ENCODE data around the gene CYP19A1.
"Not testable (repeated sequence)": the region's sequence is repeated elsewhere in the genome, so short reads cannot be mapped to it uniquely, and the experiment has no call there.

Gene CYP19A1

DNA sequence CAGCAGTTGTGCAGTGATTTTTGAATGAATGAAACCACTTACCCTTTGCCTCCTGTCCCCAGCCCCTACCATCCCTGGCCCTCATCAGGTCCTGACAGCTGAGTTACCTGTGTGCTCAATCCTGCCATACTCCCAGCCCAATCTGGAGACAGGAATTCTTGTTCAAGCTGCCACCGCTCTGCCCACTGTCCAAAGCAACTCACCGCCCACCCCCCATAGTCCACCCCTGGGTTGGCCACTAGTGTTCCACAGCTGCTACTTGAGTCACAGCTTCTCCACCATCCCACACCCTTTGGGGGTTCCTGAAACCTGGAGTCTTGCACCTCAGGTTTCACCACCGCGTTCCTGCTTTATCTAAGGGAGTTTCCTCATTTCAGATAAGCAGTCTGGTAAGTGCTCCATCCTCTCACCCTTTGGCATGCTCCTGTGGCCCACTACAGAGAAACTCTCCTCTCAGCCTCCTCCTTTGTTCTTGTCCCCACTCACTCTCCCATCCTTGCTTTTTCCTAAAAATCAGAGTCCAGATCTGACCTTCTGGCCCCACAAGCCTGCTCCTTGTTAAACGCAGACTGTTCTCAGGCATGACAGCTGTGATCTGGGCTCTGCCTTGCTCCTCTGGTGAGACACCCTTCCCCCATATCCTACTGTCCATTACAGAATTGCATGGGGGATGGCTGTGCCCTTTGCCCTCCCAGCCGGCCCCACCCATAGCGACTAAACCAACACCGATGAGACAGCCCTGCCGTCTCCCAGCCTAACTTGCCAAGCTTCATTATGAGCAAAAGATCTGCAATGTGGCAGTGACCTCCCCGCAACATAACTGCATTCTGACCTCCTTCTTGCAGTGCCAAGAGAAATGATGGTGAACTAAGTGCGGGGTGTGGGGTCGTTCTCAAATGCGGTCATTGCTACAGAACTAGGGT lies 50.0 kb downstream of the CYP19A1 start:
- DNase-seq = peak; percentile 14

DNA sequence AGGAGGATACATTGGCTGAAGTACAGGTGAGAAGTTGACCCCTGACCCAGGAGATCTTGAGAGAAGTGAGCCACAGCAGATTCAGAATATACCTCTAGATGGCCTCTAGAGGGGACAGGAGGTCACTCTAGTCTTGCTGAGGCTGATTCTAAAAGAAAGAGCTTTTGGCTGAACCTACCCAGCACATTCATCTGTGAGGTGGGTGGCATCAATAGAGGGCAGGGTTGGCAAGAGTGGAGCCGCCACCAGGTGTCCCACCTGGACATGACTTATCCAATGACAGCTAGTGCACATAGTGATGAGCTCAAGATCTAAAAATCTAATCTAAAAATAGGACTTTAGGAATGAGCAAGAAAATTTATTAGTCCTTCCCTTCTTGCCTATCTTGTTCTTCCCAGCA lies 51.6 kb downstream of the CYP19A1 start:
- DNase-seq = peak; percentile 49

DNA sequence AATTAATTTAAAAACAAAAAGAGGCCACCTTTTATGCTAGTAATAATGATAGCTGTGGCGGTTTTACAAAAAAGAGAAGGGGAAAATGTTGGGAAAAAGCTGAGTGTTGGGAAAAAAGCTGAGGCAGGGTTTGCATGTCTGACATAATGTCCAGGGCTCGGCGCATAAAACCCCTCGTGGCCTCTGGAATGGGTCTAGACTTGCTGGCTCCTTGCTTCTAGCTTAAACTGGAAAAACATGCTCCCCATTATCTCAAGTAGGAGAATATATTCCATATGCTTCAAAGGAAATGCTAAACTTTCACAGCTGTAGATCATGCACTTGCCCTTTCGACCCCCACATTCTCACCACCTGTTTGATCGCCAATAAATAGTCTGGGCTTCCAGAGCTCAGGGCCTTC lies 53.0 kb downstream of the CYP19A1 start:
- DNase-seq = no peak

DNA sequence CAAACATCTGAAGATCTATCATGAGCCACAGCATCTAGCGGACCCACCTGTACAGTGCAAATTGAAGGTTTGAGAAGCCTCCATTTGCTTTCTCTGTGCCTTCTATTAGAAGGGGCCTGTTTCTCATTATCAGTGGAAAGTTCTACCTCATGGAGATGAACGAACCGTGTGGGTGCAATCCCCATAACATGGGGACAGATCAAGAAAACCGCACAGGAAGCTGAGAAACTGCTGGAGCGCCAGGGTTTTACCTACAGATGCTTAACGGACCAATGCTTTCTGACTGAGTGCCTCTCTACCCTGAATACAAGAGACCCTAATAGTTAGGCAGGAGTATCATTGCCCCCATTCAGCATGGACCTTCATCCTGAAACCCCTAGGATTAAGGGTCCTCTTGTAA lies 53.5 kb downstream of the CYP19A1 start:
- no peak for DNase-seq

DNA sequence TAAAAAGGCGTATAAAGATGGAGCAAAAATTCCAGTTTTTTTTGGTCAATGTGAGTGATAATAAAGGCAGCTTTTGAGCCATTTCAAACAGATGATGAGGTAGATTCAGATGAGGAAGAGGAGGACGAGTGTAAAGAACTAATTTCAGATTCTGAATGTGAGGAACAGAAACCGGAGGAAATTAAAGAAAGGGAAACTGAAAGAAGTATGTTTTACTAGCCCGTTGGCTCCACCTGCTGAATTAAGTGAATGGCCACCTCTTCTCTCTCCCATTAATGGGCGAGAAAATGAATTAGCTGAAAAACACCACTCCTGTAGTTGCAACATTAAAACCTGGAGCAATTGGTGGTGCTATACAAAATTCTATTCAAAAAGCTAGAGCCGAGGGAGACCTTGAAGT lies 55.4 kb downstream of the CYP19A1 start:
- DNase-seq = no peak

DNA sequence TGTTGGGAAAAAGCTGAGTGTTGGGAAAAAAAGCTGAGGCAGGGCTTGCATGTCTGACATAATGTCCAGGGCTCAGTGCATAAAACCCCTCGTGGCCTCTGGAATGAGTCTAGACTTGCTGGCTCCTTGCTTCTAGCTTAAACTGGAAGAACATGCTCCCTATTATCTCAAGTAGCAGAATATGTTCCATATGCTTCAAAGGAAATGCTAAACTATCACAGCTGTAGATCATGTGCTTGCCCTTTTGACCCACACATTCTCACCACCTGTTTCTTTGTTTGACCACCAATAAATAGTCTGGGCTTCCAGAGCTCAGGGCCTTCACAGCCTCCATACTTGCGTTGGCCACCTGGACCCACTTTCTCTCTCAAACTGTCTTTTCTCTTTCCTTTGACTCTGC lies 56.2 kb downstream of the CYP19A1 start:
- DNase-seq = peak; percentile 45

DNA sequence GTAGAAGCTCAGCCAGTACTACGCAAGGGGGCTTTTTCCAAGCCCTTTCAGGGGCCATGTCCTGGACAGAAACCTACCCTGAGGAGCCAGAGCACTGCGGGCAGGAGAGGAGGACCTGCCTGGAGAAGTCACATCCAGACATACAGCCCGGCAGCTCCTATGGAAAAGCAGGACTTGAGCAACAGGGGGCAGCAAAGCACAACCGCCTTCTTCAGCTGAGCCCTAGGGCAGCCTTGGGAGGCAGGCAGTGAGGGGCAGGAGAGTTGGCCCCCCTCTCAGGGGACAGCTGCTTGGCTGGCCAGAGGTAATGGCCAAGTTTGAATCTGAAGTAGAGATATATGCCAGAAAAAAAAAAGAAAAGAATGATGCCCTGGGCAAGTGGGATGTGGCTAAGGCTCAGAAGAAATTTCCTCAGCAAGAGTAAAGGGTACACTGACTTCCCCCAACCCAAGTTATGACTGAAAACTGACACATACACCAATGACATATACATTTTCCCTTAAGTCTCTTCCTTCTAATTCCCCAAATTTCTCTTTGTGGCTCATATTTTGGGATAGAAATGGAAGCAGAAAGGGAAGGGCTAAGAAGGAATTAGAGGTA lies 56.9 kb downstream of the CYP19A1 start:
- peak; percentile 64 for DNase-seq

DNA sequence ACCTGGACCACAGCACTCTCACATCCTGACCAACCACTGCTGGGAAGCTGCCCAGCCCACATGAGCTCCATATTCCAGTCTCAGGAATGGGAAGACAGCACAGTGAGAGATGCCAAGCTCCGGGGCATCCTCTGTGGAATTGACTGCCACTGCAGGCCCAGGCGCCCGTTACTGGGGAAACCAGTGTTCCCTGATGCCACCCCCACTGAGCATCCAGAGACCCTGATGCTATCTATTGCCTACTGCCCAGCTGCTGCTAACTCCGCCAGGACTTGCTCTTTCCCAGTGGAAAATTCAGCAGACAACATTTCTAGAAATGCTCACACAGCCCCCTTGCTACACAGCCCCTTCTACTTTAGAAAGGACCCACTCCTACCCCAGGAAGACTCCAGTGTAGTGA lies 57.6 kb downstream of the CYP19A1 start:
- no peak for DNase-seq

DNA sequence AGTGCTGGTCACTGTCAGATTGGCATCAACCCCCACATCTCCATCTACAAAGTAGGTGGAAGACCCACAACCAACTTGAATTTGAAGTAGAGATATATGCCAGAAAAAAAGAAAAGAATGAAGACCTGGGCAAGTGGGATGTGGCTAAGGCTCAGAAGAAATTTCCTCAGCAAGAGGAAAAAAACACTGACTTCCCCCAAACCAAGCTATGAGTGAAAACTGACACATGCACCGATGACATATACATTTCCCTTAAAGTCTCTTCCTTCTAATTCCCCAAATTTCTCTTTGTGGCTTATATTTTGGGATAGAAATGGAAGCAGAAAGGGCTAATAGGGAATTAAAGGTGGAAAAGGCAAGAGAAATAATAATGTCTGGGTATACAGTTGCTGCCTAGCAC lies 59.0 kb downstream of the CYP19A1 start:
- no peak for DNase-seq

DNA sequence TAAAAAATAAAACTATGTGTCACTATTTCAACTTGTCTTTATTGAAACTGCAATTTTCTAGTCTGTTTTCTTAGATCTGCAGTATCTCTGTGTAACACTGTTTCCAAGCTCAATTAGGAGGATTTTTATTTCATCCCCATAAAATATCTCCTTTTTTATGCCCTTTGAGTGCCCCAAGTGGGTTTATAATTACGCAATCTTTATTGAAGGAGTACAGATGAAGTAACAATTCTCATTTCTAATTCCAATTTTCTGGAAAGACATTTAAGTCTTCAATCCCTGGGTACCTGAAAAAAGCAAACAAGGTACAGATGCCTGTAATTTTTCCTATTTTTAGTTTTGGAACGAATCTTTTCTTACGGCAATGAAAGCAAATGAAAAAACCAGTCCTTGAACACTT lies 61.3 kb downstream of the CYP19A1 start:
- no peak for DNase-seq

DNA sequence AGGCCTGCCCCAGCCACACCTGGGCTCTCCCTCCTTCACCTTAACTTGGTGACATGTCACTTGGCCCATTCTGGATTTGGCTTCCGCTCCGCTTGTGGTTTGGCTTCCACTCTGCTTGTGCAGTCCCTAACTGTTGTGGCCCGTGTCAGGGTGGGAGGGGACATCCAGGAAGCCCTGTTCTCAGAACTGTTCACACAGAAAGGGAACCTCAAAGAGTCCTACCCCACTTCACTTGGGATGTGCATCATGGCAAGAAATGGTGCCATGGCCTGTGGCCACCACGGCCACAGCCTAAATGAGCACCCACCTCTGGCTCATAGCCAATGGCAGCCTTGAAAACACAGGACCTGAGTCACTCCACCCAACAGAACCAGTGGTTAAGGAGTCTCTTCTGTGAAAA lies 63.4 kb downstream of the CYP19A1 start:
- no peak for DNase-seq

DNA sequence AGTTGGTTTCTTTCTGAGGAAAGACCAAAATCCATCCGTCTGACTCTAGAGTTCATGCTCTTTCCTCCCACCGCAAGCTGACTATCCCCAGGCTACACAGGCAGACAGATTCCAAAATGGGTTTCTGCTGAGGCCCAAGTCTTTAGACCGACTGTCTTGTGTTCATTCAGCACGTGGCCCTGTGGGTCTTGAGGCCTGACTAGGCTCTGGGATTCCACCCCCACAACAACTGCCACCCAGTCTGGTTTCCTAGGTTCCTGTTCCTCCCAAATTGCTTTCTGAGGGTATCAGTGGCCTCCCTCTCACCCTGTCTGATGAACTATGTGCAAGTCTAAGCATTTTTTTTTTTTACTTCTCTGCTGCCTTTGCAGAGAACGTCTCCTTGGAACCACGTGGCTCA lies 67.7 kb downstream of the CYP19A1 start:
- no peak for DNase-seq

DNA sequence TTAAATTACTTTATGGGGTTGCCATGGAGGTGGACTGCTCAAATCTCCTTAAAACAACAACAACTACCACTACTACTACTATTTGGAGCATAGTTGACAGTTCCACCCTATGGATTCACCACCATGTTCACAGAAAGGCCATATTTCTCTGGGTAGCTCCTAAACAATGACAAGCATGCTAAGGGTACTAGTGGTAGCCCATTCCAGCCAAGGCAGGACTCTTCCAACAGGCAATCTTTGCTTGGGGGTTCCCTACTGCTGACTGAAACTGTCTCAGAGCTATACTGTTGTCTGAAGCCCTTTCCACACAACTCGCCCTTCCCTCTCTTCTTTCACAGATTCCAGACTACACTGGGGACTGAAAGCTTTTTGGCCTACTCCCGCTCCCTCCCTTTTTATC lies 68.9 kb downstream of the CYP19A1 start:
- DNase-seq = no peak

DNA sequence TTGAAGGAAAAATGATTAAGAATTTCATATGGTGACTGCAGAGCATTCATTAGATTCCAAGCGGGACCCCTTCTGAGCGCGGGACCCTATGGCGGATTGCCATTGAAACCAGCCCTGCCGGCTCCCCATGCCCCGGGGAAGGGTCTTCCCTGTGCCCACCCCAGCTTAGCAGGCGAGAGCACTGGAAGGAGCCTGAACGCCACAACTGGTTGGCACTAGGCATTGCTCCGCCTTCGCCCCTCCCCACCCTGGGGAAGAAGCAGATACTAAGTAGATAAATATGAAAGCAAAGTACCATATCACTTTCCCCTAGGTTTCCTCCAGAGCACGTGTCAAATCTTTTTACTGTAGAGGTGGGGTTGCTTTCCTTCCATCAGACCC lies 70.7 kb downstream of the CYP19A1 start:
- peak; percentile 20 for DNase-seq

DNA sequence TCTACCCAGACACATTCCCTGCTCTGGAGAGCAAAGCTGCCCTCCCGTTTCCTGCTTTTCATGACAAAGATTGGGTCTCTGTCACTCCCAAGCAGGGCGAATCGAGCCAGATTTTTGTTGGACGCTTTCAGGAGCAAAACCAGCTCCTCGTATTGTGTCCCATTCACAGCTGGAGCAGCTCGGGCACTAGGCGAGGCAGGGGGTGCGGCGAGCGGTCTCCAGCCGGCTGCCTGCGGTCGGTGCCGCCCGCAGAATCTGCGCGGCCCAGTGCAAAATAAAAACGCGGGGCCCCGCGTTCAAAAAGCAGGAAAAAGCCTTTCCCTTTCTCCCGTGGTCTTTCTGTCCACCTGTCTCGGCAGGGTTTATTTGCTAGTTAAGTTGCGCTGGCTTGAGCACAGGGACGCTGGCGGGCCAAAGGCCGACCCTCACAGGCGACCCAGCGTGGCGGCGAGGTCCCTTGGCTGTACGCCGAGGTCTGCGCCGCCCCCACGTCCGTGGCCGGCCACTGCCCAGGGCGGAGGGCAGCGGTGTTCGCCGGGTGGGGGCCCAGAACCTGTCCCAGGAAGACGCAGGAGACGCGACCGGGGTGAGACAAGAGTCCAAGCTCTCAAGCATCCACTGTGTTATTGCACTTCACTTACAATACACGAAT lies 71.2 kb downstream of the CYP19A1 start:
- DNase-seq = peak; percentile 28

DNA sequence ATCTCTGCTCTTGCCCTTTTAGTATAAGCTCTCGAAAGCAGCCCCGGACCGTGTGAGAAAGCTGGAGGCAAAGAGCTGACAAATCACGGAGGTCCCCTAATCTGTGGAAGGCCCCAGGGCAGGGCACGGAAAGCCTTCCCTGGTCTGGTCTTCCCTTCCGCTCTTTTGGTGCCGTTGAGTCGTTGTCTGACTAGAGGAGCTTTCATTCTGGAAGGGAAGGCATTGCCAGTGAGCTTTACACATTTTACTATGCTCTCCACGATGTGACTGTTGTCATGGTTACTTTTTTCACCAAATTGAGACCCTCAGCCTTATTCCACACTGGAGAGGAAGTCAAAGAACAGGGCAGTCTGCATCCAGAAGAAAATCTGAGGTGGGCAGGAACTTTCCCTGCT lies 71.7 kb downstream of the CYP19A1 start:
- no peak for DNase-seq

DNA sequence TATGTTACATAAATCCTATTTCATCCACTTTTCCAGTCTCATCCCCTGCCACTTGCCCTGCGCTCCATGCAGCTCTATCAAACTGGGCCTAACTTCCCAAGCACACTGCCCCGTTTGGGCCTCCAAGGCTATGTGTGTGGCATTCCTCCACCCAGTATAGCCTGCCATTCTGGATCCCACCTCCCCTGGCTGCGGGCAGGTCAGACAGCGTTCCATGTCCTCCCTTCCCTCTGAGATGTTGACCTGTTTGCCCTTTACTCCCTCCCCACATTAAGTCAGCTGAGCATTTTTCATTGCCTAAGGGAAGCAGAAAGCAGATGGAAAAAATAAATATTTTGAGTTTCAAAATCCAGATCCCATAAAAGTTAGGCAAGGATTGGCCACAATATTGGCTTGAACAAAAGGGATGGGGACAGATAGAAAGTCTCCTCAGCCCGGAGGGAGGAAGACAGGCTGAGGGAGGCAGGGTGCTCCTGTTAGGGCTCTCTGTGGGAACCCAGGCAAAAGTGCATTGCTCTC lies 73.3 kb downstream of the CYP19A1 start:
- no peak for DNase-seq

DNA sequence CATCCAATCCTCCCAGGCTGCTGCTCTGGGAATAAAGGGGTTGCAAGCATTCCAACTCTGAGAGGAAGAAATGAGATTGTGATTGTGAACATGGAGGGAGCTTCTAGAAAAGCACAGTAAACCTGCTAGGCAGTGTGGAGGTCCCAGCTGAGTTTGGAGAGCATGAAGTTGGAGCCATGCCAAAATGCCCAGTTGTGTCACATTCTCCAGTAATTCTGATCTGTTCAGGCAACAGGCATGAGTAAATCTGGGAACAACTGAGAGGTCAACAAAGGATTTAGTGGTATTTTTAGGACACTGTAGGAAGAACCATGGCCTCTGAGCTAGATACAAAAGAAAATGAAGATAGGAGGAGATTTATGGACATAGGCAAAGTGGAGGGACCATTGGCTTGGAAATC lies 74.7 kb downstream of the CYP19A1 start:
- DNase-seq = no peak

DNA sequence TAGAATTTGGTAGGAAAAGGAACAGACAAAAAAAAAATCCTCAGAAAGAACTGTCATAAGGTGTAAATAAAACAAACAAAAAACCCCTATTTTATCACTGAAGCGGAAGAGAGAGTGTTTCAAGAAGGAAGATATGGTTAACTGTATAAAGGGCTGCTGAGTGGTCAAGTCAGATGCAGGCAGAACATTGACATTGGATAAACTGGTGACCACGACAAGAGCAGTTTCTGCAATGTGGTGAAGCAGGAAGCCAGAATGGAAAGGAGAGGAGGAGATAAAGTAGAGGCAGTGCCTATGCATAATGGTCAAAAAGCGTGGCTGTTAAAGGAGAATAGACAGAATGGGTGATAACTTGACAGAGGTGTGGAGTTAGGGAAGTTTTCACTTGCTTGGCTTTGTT lies 75.3 kb downstream of the CYP19A1 start:
- no peak for DNase-seq

DNA sequence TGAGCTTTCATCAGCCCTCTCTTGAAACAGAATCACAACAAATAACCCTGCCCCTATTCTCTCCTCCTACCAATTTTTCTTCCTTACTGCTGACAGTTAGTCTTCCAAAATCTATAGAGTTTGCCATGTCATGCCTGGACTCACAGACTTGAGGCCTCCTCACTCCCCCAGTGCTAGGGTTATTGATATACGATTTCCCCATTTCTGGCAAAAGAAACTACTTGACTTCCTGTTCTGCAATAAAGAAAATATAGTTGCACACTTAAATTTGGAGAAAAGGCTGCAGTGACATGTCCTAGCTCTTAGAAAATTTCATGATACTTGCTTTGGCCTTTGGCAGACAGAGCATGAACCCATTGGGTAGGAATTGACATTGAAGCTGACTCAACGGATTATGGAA lies 75.9 kb downstream of the CYP19A1 start:
- no peak for DNase-seq

DNA sequence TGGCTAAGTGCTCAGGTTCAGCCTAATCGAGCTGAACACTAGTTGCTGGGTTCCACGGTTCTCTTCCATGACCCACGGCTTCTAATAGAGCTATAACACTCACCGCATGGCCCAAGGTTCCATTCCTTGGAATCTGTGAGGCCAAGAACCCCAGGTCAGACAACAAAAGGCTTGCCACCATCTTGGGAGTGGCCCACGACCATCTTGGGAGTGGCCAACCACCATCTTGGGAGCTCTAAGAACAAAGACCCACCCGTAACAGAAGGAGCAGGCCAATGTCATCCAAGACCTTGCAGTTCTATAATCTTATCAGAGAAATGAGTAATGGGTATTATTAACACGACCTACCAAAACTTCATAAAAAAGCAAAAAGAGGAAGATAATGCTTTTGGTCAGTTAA lies 77.3 kb downstream of the CYP19A1 start:
- DNase-seq = not testable (repeated sequence)

DNA sequence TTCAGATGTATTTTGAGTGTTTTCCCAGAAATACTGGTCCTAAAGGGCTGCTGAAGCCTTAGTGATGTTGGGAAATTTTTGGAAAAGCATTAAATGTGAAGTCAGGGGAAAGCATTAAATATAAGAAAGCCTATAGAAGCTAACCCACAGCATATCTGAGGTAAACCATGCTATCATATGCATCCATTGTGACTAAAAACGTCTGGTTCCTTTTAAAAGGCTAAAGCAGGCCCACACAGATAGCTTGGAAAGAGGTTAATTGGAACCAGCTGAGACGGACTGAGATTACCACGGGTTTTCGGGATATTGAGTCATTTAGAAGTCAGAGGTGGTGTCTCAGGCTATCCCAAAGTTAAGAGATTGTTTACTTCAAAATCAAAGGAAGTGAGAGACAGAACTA lies 78.2 kb downstream of the CYP19A1 start:
- no peak for DNase-seq

DNA sequence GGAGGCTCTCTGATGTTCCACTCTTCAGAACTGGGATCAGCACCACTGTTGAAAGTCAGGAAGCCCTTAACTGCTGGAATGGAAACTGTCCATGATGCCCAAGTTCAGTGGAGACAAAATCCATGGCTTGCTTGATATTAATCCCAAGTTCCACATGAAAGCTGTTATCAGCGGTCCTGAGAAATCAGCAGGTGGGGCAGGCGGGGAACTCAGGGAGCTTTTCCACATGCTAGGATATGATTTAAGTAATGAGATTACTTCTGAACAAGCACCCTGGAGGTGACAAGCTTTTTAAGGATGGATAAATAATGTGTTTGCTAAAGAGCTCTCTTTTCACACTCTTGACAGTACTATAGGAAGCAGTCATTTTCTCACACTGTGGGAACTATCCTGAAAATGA lies 82.9 kb downstream of the CYP19A1 start:
- no peak for DNase-seq

DNA sequence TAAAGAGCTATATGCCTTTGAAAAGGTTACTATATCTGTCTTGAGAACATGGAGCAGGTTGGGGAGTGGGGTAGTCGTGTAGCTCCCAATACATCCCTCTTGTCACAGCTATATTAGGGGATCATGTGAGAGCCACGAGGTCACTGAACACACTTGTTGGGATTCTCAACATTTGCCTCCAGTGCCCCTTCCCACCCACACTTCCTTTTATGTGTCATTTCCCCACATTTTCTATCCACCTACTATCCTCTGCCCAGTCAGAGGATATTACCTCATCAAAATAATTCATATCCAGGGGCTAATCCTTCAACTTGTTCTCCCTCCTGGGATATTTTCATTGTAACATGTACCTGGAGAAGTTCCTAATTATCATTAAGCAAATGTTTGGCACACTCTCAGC lies 85.0 kb downstream of the CYP19A1 start:
- DNase-seq = no peak

All from NCI-H146 (cell line).